Naive thymus-derived CD4-positive, alpha-beta T cell (primary cell): ENCODE measurements around the gene TMEM50B. TPM values are rescaled to one million over a fixed set of nuclear protein-coding genes. Genes with fewer than 3 reads are reported as not detected.
"Not testable (repeated sequence)": the region's sequence is repeated elsewhere in the genome, so short reads cannot be mapped to it uniquely, and the experiment has no call there.

Source experiments
- ATAC-seq: fragments of 150-1000 bp; cut with Tn5 transposase; 2 replicates; pipeline ENCODE4 v1.10.0; 2021; ENCODE audit warnings: mild to moderate bottlenecking, moderate library complexity
- CTCF ChIA-PET: fragments of 350-600 bp; sonication (Branson Sonifier 250); formaldehyde crosslinking; loops from one replicate; lab custom pipeline; 2021; ENCODE audit warnings: antibody characterized with exemption; lab: Charles Lee
- POLR2A ChIA-PET: fragments of 350-600 bp; sonication (Branson Sonifier 250); formaldehyde crosslinking; loops from one replicate; lab custom pipeline; 2021; ENCODE audit warnings: antibody characterized with exemption, inconsistent platforms; lab: Charles Lee
- DNase-seq, 9 donors: peaks; one replicate each; pipeline versions ENCODE4 v3.0.0 to v3.0.0-alpha.2; 2020 to 2022; ENCODE audit warnings: mixed read lengths in 1 of 9
- H3K27ac ChIP-seq: one replicate; pipeline ENCODE4 v1.7.0; 2013; ENCODE audit warnings: mild to moderate bottlenecking, low read depth, low read length, moderate library complexity
- H3K27me3 ChIP-seq, 2 donors: one replicate each; pipeline ENCODE4 v1.7.0; 2013; ENCODE audit warnings: low read length in 2 of 2, mild to moderate bottlenecking in 2 of 2, moderate library complexity in 2 of 2; ENCODE audit not compliant: control insufficient read depth in 2 of 2, insufficient read depth in 2 of 2
- H3K36me3 ChIP-seq, 3 experiments: 1 replicate in 2 of 3; 2 replicates in 1 of 3; pipeline ENCODE4 v1.7.0; 2013; ENCODE audit warnings: low read length in 3 of 3, mild to moderate bottlenecking in 3 of 3, moderate library complexity in 1 of 3; ENCODE audit not compliant: insufficient read depth in 3 of 3, control insufficient read depth in 2 of 3
- H3K4me1 ChIP-seq, 2 donors: one replicate each; pipeline ENCODE4 v1.7.0; 2013; ENCODE audit warnings: low read length in 2 of 2, mild to moderate bottlenecking in 2 of 2, moderate library complexity in 1 of 2; ENCODE audit not compliant: control insufficient read depth in 2 of 2, insufficient read depth in 2 of 2
- H3K4me3 ChIP-seq: 2 replicates; pipeline ENCODE4 v1.7.0; 2013; ENCODE audit warnings: mild to moderate bottlenecking, low read length
- H3K9me3 ChIP-seq, 3 experiments: 1 replicate in 2 of 3; 2 replicates in 1 of 3; pipeline ENCODE4 v1.7.0; 2013; ENCODE audit warnings: low read length in 3 of 3; ENCODE audit not compliant: control insufficient read depth in 2 of 3
- H3K27ac Mint-ChIP-seq, 9 donors: one replicate each; pipeline ENCODE4 v1.8.0; 2020 to 2022; ENCODE audit warnings: mixed read lengths in 9 of 9, mild to moderate bottlenecking in 8 of 9, moderate library complexity in 5 of 9, inconsistent platforms in 2 of 9
- H3K27me3 Mint-ChIP-seq, 5 donors: one replicate each; pipeline ENCODE4 v1.8.0; 2021 to 2022; ENCODE audit warnings: mixed read lengths in 5 of 5, mild to moderate bottlenecking in 1 of 5
- H3K36me3 Mint-ChIP-seq, 5 donors: one replicate each; pipeline ENCODE4 v1.8.0; 2020 to 2022; ENCODE audit warnings: mixed read lengths in 5 of 5, mild to moderate bottlenecking in 3 of 5, inconsistent platforms in 1 of 5
- H3K4me1 Mint-ChIP-seq, 7 donors: one replicate each; pipeline ENCODE4 v1.8.0; 2020 to 2022; ENCODE audit warnings: mixed read lengths in 7 of 7, mild to moderate bottlenecking in 3 of 7, inconsistent platforms in 1 of 7
- H3K4me3 Mint-ChIP-seq, 10 donors: one replicate each; pipeline ENCODE4 v1.8.0; 2020 to 2022; ENCODE audit warnings: mild to moderate bottlenecking in 10 of 10, mixed read lengths in 10 of 10, moderate library complexity in 6 of 10, inconsistent platforms in 2 of 10
- H3K9me3 Mint-ChIP-seq, 11 donors: one replicate each; pipeline ENCODE4 v1.8.0; 2020 to 2022; ENCODE audit warnings: mixed read lengths in 11 of 11, mild to moderate bottlenecking in 4 of 11, inconsistent platforms in 1 of 11, moderate library complexity in 1 of 11
- intact Hi-C, 2 donors: fragments of 100-400 bp; cut with micrococcal nuclease; formaldehyde crosslinking; loops; one replicate each; pipeline ENCODE4 v1.15.1; 2023
- polyA plus RNA-seq, 2 donors: library from polyadenylated mRNA; unstranded; fragments of 300-500 nt; fragmentation: Illumina TruSeq; gene quantifications; one replicate each; pipeline ENCODE4 v1.2.3, GENCODE V29; 2021
- total RNA-seq, 6 experiments: library from RNA in 5 of 6; stranded (reverse) in 5 of 6; gene quantifications; 1 replicate in 5 of 6; 2 replicates in 1 of 6; pipeline ENCODE4 v1.2.3 and lab custom pipeline; 2021 to 2026

Gene TMEM50B
- total and polyA plus RNA-seq, 7 experiments from 2014 or later: 37.0 to 108 (median 46.5) TPM

GRCh38 chr21:33455686-33456446 lies 23.9 kb downstream of the TMEM50B start:
- H3K27ac ChIP-seq: no peak overlapping the region
- no peak for ATAC-seq
- ChIA-PET POLR2A (interaction anchor here (1.0 to 1.3 kb wide), 2 partner anchors 21 to 23 kb away, joined by 3 to 4 read pairs; no protein-coding TSS in a partner anchor), CTCF (interaction anchor here (1.2 kb wide), 1 partner anchor 11 kb away, joined by 4 read pairs; no protein-coding TSS in a partner anchor)
- intact Hi-C loops: no loop called here
- DNase-seq: no peak
- peaks cover 0 to 1% (median 0%) of the 10 kb centered on the region in 11 donors for H3K9me3 Mint-ChIP-seq
- H3K36me3 Mint-ChIP-seq: peaks cover 0 to 48% (median 21%) of the 10 kb centered on the region in 5 donors
- H3K36me3 ChIP-seq: peaks cover 0 to 55% (median 5%) of the 10 kb centered on the region in 3 experiments
- no peaks in the 10 kb centered on the region for H3K4me1 Mint-ChIP-seq
- no peaks in the 10 kb centered on the region for H3K4me1 ChIP-seq
- no peaks in the 10 kb centered on the region for H3K9me3 ChIP-seq
- no peaks in the 10 kb centered on the region for H3K27me3 Mint-ChIP-seq
- no peak overlapping the region for H3K27ac Mint-ChIP-seq
- H3K27me3 ChIP-seq: no peaks in the 10 kb centered on the region
- H3K4me3 Mint-ChIP-seq: no peak overlapping the region
- no peak overlapping the region for H3K4me3 ChIP-seq

DNA sequence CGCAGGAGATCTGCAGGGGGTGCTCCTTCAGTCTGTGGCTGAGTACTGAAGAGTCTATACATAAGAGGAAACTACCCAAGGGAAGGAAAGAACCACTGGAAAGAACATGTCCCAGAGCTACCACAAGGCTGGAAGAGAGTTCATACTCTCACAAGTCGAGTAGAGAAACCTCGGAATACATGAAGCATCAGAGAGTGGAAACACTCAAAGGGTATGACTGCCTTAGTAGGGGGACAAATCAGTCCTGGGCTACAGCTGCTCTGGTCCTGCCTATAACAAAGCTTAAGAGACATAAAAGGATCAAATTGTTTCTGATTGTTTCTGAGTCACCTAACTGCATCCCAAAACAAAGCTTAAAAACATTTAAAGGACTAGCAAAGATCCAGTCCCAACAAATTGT lies 27.4 kb downstream of the TMEM50B start:
- Mint-ChIP-seq H3K27ac (peak overlapping the region in 6 of 9 donors; percentile 40 to 63 (median 52)), H3K36me3 (peaks cover 0 to 27% (median 14%) of the 10 kb centered on the region in 5 donors), H3K4me1 (no peaks in the 10 kb centered on the region), H3K27me3 (no peaks in the 10 kb centered on the region), H3K4me3 (no peak overlapping the region), H3K9me3 (peaks cover 0 to 1% (median 0%) of the 10 kb centered on the region in 11 donors)
- Histone ChIP-seq H3K4me3 (no peak overlapping the region), H3K36me3 (peaks cover 0 to 28% (median 5%) of the 10 kb centered on the region in 3 experiments), H3K27ac (no peak overlapping the region), H3K27me3 (no peaks in the 10 kb centered on the region), H3K4me1 (no peaks in the 10 kb centered on the region), H3K9me3 (no peaks in the 10 kb centered on the region)
- no peak for ATAC-seq
- ChIA-PET POLR2A (interaction anchor here (0.5 kb wide), 1 partner anchor 264 kb away, joined by 3 read pairs; no protein-coding TSS in a partner anchor), CTCF (interaction anchor here (0.9 to 2.2 kb wide), 2 partner anchors 92 to 97 kb away, joined by 3 to 6 read pairs; no protein-coding TSS in a partner anchor)
- intact Hi-C loops: no loop called here
- no peak for DNase-seq

DNA sequence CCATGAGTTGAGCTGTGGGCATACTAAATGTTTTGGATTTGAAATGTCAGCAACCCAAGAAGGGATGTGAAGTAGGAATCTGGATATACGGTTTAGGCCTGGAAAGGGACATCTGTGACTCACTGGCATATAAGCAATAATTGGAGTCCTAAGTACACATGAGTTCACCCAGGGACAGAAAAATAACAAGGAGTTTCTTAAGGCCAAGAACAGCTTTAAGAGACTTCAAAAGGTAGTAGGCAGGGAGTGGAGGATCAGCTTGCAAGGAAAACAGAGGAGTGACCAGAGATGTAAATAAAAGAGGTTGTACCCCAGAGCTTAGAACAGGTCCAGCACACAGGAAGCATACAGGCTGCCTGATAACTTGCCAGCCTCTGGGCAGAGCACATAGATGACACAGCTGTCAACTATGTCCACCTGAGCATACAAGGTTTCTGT lies 28.1 kb downstream of the TMEM50B start:
- DNase-seq (no peak), ATAC-seq (no peak)
- H3K9me3 ChIP-seq: no peaks in the 10 kb centered on the region
- no peak overlapping the region for H3K4me3 ChIP-seq
- H3K4me1 Mint-ChIP-seq: no peaks in the 10 kb centered on the region
- intact Hi-C loops: no loop called here
- H3K27me3 Mint-ChIP-seq: no peaks in the 10 kb centered on the region
- H3K36me3 Mint-ChIP-seq: peaks cover 0 to 27% (median 14%) of the 10 kb centered on the region in 5 donors
- H3K4me1 ChIP-seq: no peaks in the 10 kb centered on the region
- H3K27me3 ChIP-seq: no peaks in the 10 kb centered on the region
- no peak overlapping the region for H3K4me3 Mint-ChIP-seq
- H3K36me3 ChIP-seq: peaks cover 0 to 28% (median 5%) of the 10 kb centered on the region in 3 experiments
- ChIA-PET CTCF (interaction anchor here (0.9 to 2.2 kb wide), 2 partner anchors 91 to 97 kb away, joined by 3 to 6 read pairs; no protein-coding TSS in a partner anchor), POLR2A (interaction anchor here (0.8 to 0.9 kb wide), 2 partner anchors 14 to 680 kb away, joined by 3 read pairs; partner anchors contain the start of gene PAXBP1)
- H3K9me3 Mint-ChIP-seq: peaks cover 0 to 1% (median 0%) of the 10 kb centered on the region in 11 donors
- peak overlapping the region in 4 of 9 donors; percentile 14 to 81 (median 40) for H3K27ac Mint-ChIP-seq
- no peak overlapping the region for H3K27ac ChIP-seq

DNA sequence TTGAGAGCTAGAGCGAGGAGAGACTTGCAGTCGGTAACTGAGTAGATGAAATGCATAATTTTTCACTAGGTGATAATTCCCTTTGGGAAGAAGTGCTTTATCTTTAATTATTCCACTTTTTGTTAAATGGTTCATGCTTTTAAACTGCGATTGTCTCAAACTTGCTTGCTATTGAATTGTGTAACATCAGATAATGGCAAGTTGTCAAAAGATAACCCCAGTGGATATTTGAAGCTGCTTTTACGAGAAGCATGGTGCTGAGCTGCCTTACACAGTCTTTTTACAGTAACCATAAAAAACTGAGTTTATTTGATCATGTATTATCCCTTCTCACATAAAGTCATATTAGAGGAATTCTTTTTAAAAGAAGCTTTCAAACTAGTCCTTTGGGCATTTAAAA lies 30.2 kb downstream of the TMEM50B start:
- Histone ChIP-seq H3K4me1 (no peaks in the 10 kb centered on the region), H3K27ac (no peak overlapping the region), H3K27me3 (no peaks in the 10 kb centered on the region), H3K9me3 (no peaks in the 10 kb centered on the region), H3K36me3 (peaks cover 0 to 14% (median 0%) of the 10 kb centered on the region in 3 experiments), H3K4me3 (no peak overlapping the region)
- Mint-ChIP-seq H3K4me3 (no peak overlapping the region), H3K27ac (peak overlapping the region in 4 of 9 donors; percentile 51 to 81 (median 60)), H3K27me3 (no peaks in the 10 kb centered on the region), H3K9me3 (peaks cover 0 to 1% (median 0%) of the 10 kb centered on the region in 11 donors), H3K4me1 (peaks cover 0 to 5% (median 4%) of the 10 kb centered on the region in 7 donors), H3K36me3 (peaks cover 0 to 24% (median 17%) of the 10 kb centered on the region in 5 donors)
- ATAC-seq (no peak), DNase-seq (no peak)
- intact Hi-C loops: loop anchor here (5.0 to 10.0 kb wide), 5 partner anchors 182 to 515 kb away; partner anchors contain the start of gene IL10RB (in 1 of the 2)
- POLR2A ChIA-PET: interaction anchor here (0.6 to 1.4 kb wide), 3 partner anchors 31 to 111 kb away, joined by 3 to 5 read pairs (median 4); partner anchors contain the start of gene TMEM50B
- CTCF ChIA-PET: interaction anchor here (0.6 kb wide), 1 partner anchor 430 kb away, joined by 4 read pairs; no protein-coding TSS in a partner anchor

DNA sequence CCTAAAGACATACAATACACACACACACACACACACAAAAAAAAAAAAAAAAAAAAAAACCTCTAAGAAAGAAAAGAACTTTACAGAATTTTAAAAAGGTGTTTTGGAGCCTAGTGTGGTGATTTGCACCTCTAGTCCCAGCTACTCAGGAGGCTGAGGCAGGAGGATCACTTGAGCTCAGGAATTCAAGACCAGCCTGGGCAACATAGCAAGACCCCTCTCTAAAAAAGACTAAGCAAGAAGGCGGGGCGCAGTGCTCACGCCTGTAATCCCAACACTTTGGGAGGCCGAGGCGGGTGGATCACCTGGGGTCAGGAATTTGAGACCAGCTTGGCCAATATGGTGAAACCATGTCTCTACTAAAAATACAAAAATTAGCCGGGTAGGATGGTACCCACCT lies 33.2 kb downstream of the TMEM50B start:
- not testable (repeated sequence) for H3K9me3 ChIP-seq, H3K27ac Mint-ChIP-seq, ATAC-seq, H3K4me1 ChIP-seq, H3K36me3 ChIP-seq, H3K27me3 ChIP-seq, H3K4me3 Mint-ChIP-seq, H3K9me3 Mint-ChIP-seq, DNase-seq, H3K27ac ChIP-seq, H3K4me3 ChIP-seq, H3K4me1 Mint-ChIP-seq, H3K27me3 Mint-ChIP-seq
- POLR2A ChIA-PET: interaction anchor here (0.6 to 0.9 kb wide), 3 partner anchors 71 to 238 kb away, joined by 3 read pairs; no protein-coding TSS in a partner anchor
- intact Hi-C loops: loop anchor here (5.0 to 10.0 kb wide), 5 partner anchors 179 to 512 kb away; partner anchors contain the start of gene IL10RB (in 1 of the 2)
- peaks cover 0 to 19% (median 7%) of the 10 kb centered on the region in 5 donors for H3K36me3 Mint-ChIP-seq
- CTCF ChIA-PET: interaction anchor here (0.7 to 5.2 kb wide), 9 partner anchors 12 to 319 kb away, joined by 3 to 41 read pairs (median 3); no protein-coding TSS in a partner anchor

GRCh38 chr21:33444499-33444898 lies 35.3 kb downstream of the TMEM50B start:
- Histone ChIP-seq H3K27me3 (no peaks in the 10 kb centered on the region), H3K36me3 (peaks cover 0 to 6% (median 2%) of the 10 kb centered on the region in 3 experiments), H3K9me3 (no peaks in the 10 kb centered on the region), H3K27ac (no peak overlapping the region), H3K4me1 (no peaks in the 10 kb centered on the region), H3K4me3 (no peak overlapping the region)
- ChIA-PET POLR2A (interaction anchor here (0.6 to 1.5 kb wide), 10 partner anchors 35 to 450 kb away, joined by 3 to 10 read pairs (median 4); partner anchors contain the start of gene TMEM50B), CTCF (interaction anchor here (0.6 to 5.2 kb wide), 29 partner anchors 12 to 504 kb away, joined by 3 to 41 read pairs (median 3); partner anchors contain the start of gene IFNAR1)
- no peak for ATAC-seq
- peaks cover 0 to 15% (median 11%) of the 10 kb centered on the region in 5 donors for H3K36me3 Mint-ChIP-seq
- intact Hi-C loops: loop anchor here (2.0 to 10.0 kb wide), 5 partner anchors 42 to 612 kb away; partner anchors contain the start of gene IFNGR2 (in 1 of the 2)
- DNase-seq: no peak
- H3K27me3 Mint-ChIP-seq: no peaks in the 10 kb centered on the region
- no peak overlapping the region for H3K4me3 Mint-ChIP-seq
- no peak overlapping the region for H3K27ac Mint-ChIP-seq
- peaks cover 4 to 10% (median 6%) of the 10 kb centered on the region in 7 donors for H3K4me1 Mint-ChIP-seq
- H3K9me3 Mint-ChIP-seq: no peaks in the 10 kb centered on the region
